ENCODE results near the gene TEFM.
"Not testable (repeated sequence)": the region's sequence is repeated elsewhere in the genome, so short reads cannot be mapped to it uniquely, and the experiment has no call there.

The TEFM gene

GRCh38 chr17:30920683-30921543 lies 14.9 kb upstream of the TEFM start:
- no peak for DNase-seq

- DNase-seq: no peak
Observed at GRCh38 chr17:30920282-30920681, 14.2 kb upstream of the TEFM start.

GRCh38 chr17:30917050-30917449 lies 11.0 kb upstream of the TEFM start:
- DNase-seq: no peak

- DNase-seq: no peak
Observed at GRCh38 chr17:30915833-30916611, 10.0 kb upstream of the TEFM start.

GRCh38 chr17:30913955-30914354 lies 7.9 kb upstream of the TEFM start:
- DNase-seq: no peak

- not testable (repeated sequence) for DNase-seq
Observed at GRCh38 chr17:30910151-30910550, 4.1 kb upstream of the TEFM start.

- no peak for DNase-seq
Observed at GRCh38 chr17:30908717-30909420, 2.8 kb upstream of the TEFM start.

- no peak for DNase-seq
Observed at GRCh38 chr17:30905742-30906100, 317 bp downstream of the TEFM start.

GRCh38 chr17:30897311-30897710 lies 8.7 kb downstream of the TEFM start:
- no peak for DNase-seq

- no peak for DNase-seq
Observed at GRCh38 chr17:30894236-30894635, 11.8 kb downstream of the TEFM start.

- DNase-seq: no peak
Observed at GRCh38 chr17:30886187-30886586, 19.9 kb downstream of the TEFM start.

- no peak for DNase-seq
Observed at GRCh38 chr17:30869005-30869404, 37.0 kb downstream of the TEFM start.

- DNase-seq: no peak
Observed at GRCh38 chr17:30864636-30865035, 41.4 kb downstream of the TEFM start.

GRCh38 chr17:30858556-30859250 lies 47.3 kb downstream of the TEFM start:
- no peak for DNase-seq

- DNase-seq: no peak
Observed at GRCh38 chr17:30854146-30854545, 51.9 kb downstream of the TEFM start.

All from NCI-H1417 treated with DMSO at 0.1 percent for 48 hours (cell line).